Fibroblast of the aortic adventitia (primary cell): ENCODE results near the gene SART3. TPM values are rescaled to one million over a fixed set of nuclear protein-coding genes. Genes with fewer than 3 reads are reported as not detected.
"Not testable (repeated sequence)": the region's sequence is repeated elsewhere in the genome, so short reads cannot be mapped to it uniquely, and the experiment has no call there.

Experiments used
- DNase-seq: peaks from one replicate; pipeline ENCODE4 v3.0.0-alpha.2; 2010; ENCODE audit warnings: low read depth
- H3K4me3 ChIP-seq: 2 replicates; pipeline ENCODE4 v1.5.1; 2011; ENCODE audit warnings: low read depth, mild to moderate bottlenecking, control low read depth, low read length, moderate library complexity
- CTCF ChIP-seq: IDR thresholded peaks from 2 replicates; pipeline ENCODE4 v1.5.1; 2011; ENCODE audit warnings: mild to moderate bottlenecking, low read length, control low read depth, inconsistent platforms; ENCODE audit not compliant: insufficient read depth
- total RNA-seq: library from RNA; depleted of rRNA; stranded (reverse); fragments of >200 nt; gene quantifications from 2 replicates; pipeline ENCODE4 v1.2.3, GENCODE V29; 2012; ENCODE audit warnings: low replicate concordance

SART3 gene
- total RNA-seq, 1 donor = 46.6 TPM

- DNase-seq = no peak
- no peak for TF ChIP-seq CTCF
- H3K4me3 ChIP-seq = no peak overlapping the region
Measured at GRCh38 chr12:108502922-108503321, 58.1 kb downstream of the SART3 start.

DNA sequence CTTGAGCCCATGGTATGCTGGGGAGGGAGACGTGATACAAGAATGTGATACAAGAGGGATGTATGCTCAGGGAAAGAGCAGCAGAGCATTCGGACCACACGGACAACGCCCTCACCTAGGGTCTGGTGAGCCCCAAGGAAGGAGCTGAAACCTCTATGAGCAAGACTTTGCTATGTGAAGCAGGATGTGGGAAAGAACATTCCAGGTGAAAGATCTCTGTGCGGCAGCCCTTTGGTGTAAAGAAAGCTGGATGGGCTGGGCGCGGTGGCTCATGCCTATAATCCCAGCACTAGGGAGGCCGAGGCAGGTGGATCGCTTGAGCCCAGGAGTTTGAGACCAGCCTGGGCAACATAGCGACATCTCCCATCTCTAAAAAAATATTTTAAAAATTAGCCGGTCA, 62.8 kb downstream of the SART3 start:
- DNase-seq = no peak
- TF ChIP-seq CTCF = no peak
- H3K4me3 ChIP-seq = no peak overlapping the region

DNA sequence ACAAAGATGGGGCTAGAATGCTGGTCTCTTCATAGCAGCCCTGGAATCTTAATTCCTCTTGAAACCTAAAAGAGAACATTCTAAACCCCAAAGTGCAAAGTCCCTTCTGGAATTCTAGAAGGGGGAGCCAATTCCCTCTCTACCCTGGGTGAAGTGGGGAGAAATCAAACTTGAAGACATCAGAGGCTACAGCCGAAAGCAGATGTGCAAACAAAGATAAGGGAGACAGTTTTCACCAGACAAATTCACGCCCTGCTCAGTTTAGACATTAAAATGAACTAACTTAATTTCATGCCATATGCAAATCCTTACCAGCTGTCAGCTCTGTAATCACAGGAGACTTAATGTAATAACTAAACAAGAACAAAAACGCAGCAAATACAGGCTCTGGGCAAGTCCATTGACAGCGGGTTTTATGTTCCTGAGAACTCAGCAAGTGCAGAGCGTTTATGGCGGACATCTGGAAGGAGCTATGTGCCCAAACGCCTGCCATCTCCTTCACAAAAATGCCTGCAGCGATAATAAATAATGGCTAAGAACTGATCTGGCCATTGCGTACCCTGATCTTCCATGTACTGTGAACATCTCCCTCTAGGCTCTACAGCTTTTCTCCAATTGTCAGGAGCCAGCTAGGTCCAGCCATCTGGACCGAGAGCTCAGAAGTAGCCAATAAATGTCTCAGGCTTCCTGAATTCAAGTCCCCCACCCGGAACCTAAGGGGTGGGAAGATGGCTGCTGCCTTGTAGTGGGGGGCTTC, 65.0 kb downstream of the SART3 start:
- DNase-seq = no peak
- TF ChIP-seq CTCF = no peak
- H3K4me3 ChIP-seq = no peak overlapping the region

- H3K4me3 ChIP-seq = no peak overlapping the region
- peak; percentile 17 for DNase-seq
- TF ChIP-seq CTCF = peak; percentile 42
Measured at GRCh38 chr12:108495054-108495453, 65.9 kb downstream of the SART3 start.

DNA sequence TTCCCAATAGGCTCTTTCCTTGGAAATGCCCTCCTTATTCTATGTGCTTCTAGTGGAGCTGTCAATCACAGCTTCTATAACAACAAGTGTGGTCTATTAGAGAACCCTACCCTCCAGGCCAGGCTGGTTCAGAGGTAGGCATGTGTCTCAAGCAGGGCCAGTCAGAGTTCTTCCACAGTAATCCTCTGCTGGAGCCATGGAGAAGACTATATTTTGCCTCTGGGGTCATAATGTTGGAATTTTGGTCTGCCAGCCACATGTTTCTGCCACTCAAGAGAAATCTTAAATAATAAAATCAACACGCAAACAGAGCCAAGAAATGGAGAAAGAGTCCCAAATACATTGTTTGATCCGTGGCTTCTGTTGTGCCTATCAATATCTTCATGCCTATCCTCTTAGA, 69.7 kb downstream of the SART3 start:
- no peak for TF ChIP-seq CTCF
- no peak for DNase-seq
- no peak overlapping the region for H3K4me3 ChIP-seq

DNA sequence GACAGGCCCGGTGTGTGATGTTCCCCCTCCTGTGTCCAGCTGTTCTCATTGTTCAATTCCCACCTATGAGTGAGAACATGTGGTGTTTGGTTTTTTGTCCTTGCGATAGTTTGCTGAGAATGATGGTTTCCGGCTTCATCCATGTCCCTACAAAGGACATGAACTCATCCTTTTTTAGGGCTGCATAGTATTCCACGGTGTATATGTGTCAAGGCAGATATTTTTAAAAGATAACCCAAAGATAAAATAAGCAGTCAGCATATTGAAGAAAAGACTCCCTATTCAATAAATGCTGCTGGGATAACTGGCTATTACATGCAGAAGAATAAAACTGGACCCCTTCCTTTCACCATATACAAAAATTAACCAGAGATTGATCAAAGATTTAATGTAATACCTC, 73.9 kb downstream of the SART3 start:
- DNase-seq, H3K4me3 ChIP-seq: not testable (repeated sequence)

GRCh38 chr12:108485371-108485770, 75.6 kb downstream of the SART3 start:
- H3K4me3 ChIP-seq, DNase-seq: not testable (repeated sequence)

GRCh38 chr12:108484845-108485244, 76.1 kb downstream of the SART3 start:
- TF ChIP-seq CTCF = no peak
- no peak overlapping the region for H3K4me3 ChIP-seq
- DNase-seq = no peak
